SHP77 treated with DMSO at 0.1 percent for 48 hours (cell line): ENCODE results near the gene PNPLA6.
"Not testable (repeated sequence)": the region's sequence is repeated elsewhere in the genome, so short reads cannot be mapped to it uniquely, and the experiment has no call there.

ENCODE experiments used
- DNase-seq: peaks from one replicate; lab custom pipeline; 2025; lab: John Stamatoyannopoulos, UW

PNPLA6 gene

DNA sequence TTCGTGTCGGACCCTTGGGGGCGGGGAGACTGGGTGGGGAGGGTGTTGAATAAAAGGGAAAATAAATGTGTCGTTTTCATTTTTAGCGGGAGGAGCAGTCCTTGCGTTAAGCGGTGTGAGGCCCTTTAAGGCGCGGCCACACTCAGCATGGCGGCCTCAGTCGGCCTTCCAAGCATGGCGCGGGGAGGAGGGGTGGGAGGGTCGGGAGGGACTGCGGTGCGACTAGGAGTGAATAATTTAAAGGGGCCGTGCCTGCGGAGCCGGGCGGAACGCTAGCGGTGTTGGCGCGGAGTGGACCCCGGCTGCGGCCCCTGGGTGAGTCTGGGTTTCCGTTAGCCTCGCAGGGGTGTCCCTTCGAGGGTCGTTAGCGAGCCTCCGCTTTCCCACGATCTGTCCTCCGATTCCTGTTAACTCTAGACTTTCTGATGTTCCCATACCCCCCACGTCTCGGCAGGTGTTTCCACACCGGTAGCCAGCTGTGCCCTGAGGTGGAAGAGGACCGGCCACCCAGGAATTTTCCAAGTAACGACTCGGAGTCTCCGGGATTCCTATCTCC lies 1.5 kb upstream of the PNPLA6 start:
- peak; percentile 27 for DNase-seq

DNA sequence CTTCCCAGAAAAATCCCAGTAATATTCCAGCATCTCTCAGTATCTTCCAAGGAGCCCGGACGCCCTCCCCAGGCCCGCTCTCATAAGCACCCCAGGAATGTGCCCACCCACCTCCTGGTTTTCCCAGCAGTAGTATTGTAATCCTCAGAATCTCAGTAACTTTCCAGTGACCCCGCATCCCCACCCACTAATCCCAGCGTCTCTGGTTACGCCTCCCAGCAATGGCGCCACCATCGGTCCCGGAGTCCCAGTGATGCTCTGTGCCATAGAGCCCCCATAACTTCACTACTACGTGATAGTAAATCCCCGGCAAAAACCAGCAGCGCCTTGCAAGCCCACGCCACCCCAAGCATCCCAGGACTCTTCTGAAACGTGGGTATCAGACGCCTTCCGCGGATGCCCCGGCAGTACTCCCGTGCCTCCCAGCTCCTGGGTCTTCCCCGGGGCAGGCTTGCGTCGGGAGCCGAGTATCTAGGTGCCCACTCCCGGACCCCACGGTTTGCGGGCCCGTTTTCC lies 928 bp upstream of the PNPLA6 start:
- DNase-seq = peak; percentile 11

DNA sequence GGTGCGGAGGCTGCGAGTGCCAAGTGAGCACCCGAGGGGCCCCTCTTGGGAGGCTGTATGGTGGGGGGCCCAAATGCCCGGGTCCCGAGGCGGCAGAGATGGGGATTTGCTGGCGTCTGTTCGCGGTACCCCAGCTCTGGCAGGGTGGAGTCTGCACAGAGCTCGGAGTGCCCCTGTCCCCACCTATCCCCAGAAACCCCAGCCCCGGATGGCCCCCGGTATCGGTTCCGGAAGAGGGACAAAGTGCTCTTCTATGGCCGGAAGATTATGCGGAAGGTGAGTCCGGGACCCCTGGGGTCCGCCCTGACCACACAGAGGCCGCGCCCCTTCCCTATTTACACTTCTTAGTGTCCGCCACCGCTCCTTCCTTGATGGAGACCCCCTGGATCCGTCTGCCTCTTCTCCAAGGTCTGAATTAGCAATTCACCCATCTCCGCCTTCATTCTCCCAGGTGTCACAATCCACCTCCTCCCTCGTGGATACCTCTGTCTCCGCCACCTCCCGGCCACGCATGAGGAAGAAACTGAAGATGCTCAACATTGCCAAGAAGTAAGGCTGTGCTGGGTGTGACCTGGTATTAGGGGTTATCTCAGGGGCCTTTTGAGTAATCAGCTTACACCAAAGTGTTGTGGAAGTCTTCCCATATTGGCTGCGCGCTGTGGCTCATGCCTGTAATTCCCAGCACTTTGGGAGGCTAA lies 630 bp downstream of the PNPLA6 start:
- DNase-seq = no peak

DNA sequence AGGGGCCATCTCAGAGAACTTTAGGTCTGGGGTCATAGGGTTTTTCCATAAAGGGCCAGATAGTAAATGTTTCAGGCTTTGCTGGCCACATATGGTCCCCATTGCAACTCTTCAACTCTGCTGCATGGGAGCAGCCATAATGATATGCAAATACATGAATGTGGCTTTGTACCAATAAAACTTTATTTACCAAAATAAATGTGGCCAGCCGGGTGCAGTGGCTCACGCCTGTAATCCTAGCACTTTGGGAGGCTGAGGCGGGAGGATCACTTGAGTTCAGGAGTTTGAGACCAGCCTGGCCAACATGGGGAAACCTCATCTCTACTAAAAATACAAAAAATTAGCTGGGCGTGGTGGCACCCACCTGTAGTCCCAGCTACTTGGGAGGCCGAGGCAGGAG lies 3.5 kb downstream of the PNPLA6 start:
- DNase-seq = not testable (repeated sequence)

DNA sequence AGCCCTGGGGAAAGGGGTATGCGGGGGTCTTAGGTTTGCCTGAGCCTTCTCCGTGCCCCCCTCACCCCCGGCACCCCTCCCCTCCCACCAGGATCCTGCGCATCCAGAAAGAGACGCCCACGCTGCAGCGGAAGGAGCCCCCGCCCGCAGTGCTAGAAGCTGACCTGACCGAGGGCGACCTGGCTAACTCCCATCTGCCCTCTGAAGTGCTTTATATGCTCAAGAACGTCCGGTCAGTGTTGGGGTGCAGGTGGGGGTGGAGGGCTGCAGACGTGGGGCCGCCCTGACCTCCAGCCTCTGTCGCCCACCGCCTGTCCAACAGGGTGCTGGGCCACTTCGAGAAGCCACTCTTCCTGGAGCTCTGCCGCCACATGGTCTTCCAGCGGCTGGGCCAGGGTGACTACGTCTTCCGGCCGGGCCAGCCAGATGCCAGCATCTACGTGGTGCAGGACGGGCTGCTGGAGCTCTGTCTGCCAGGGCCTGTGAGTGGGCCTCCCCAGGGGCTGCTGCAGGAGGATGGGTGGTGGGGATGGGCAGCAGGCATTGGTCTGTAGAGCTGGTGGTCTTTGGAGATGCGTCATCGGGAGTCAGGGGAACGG lies 4.4 kb downstream of the PNPLA6 start:
- DNase-seq = no peak

DNA sequence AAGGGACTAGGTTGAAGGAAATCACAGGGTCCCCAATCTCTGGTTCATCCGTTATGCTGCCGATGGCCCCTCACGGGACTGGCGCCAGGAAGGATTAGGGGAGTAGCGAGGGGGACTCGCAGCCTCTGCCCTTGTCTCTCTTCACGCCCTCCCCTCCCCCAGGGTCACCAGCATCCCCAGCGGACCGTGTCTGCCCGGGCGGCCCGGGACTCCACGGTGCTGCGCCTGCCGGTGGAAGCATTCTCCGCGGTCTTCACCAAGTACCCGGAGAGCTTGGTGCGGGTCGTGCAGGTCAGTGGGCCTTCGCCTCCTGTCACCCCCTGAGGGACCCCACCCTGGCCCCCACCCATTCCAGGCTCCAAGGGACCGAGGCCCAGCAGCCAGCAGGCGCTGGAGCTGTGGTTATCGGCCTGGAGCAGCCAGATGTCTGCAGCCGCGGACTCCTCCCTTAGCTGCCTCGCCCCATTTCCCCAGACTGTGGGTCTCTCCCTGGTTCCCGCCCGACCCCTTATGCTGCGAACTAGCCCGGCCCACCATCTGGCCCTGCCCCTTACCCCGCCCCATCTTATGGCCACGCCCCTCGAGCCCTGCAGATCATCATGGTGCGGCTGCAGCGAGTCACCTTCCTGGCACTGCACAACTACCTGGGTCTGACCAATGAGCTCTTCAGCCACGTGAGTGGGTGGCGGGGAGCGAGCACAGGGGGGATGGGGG lies 5.4 kb downstream of the PNPLA6 start:
- DNase-seq = no peak

DNA sequence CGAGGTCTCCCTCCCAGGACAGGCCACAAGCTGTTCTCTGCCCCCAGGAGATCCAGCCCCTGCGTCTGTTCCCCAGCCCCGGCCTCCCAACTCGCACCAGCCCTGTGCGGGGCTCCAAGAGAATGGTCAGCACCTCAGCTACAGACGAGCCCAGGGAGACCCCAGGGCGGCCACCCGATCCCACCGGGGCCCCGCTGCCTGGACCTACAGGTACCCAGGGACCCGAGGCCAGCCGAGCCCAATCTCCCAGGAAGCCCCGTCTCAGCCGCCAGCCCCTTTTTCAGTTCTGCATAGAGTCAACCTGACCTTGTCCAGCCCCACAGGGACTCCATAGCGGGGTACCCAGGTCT lies 5.9 kb downstream of the PNPLA6 start:
- DNase-seq = no peak

DNA sequence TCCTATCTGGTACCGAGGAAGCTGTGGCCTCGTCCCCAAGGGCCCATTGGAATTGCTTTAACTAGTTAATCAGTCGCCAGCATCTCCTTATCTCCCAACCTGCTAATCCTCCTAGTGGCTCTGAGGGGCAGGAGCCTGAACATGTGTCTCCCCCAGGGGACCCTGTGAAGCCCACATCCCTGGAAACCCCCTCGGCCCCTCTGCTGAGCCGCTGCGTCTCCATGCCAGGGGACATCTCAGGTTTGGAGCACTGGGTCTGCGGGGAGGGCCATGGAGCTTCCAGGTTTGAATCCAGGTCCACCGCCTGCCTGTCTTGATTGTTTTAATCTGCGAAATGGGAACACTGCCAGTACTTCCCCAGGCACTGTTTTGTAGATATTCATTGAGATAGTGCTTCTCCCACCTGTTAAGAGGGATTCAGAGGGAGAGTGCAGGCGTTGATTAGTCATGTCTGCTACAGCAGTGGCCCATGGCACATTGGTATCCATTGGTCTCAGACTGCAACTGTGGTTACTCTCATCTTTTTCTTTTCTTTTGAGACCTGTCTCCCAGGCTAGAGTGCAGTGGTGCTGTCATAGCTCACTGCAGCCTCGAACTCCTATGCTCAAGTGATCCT lies 6.4 kb downstream of the PNPLA6 start:
- DNase-seq = no peak

DNA sequence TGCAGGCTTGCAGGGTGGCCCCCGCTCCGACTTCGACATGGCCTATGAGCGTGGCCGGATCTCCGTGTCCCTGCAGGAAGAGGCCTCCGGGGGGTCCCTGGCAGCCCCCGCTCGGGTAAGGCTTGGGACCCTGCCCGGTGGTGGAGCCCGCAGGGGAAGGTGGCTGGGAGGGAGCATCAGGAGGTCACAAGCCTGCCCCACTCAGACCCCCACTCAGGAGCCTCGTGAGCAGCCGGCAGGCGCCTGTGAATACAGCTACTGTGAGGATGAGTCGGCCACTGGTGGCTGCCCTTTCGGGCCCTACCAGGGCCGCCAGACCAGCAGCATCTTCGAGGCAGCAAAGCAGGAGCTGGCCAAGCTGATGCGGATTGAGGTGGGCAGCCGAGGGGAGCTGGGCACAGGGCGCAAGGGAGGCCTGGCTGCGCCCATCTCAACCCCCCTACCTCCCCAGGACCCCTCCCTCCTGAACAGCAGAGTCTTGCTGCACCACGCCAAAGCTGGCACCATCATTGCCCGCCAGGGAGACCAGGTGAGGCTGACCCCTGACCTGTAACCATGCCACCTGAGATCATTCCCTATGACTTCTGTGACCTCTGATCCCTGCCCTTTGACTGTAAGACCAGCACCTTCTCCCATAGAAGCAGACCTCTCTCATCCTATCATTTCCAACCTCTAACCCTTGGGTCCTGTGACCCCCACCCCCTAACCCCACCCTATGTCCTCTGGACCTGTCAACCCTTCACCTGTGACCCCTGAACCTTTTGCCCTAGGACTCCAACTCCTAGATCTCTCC lies 7.2 kb downstream of the PNPLA6 start:
- DNase-seq = no peak

DNA sequence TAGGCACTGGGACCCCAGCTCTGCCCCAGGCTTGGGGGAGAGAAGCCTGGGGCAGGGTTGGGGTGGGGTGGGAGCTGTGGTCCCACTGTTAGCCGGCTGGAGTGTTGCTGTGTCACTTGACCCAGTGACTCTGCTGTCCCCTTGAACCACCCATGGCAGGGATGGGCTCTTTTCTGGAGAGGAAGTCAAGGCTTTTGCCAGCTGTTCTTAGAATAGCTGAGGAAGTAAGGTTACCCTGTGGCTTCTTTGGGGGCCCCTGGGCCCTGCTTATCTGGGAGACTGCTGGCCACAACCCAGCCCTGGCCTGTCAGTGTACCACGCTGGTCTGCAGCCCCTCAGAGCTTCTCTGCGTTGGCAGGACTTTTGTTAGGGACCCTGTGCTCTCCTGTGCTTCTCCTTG lies 9.1 kb downstream of the PNPLA6 start:
- DNase-seq = no peak

DNA sequence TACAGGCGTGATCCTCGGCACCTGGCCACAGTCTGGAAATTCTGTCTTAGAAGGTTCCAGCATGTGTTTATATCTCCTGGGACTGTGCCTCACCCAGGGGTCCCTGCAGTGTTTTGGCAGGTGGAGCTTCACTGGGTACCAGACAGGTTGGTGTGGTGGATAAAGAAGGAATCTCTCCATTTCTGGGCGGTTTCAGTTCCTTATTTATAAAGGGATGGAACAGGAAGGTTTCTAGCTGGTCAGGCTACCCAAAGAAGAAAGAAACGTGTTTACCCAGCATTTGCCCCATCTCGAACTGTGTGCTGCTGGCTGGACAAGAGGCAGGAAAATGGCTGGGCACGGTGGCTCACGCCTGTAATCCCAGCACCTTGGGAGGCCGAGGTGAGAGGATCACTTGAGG lies 9.8 kb downstream of the PNPLA6 start:
- DNase-seq = no peak

DNA sequence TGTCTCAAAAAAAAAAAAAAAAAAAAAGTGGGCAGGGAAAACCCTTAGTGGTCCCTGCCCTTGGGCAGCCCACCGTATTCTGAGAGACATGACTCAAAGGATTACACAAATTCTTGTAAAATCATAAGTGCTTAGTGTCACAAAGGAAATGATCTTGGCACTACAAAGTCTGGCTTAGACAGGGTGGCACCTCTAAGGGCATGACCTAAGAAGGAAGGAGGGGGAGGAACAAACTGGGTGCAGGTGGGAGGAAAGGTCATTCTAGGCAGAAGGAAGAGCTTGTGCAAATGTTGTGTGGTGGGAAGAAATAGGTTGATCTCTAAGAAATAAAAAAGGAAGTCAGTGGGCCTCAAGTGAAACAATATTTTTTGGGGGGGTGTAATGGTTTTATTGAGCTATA lies 10.4 kb downstream of the PNPLA6 start:
- no peak for DNase-seq

DNA sequence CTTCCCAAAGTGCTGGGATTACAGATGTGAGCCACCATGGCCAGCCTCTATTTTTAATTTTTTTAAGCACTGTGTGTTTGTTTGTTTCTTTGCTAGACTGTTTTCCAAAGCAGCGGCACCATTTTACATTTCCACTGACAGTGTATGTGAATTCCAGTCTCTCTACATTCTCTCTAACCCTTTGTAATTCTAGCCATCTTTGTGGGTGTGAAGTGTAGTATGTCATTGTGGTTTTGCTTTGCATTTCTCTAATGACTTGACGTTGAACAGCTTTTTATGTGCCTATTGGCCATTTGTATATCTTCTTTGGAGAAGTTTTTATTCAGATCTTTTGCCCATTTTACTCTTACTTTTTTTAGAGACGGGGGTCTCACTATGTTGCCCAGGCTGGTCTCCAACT lies 11.6 kb downstream of the PNPLA6 start:
- DNase-seq = no peak

DNA sequence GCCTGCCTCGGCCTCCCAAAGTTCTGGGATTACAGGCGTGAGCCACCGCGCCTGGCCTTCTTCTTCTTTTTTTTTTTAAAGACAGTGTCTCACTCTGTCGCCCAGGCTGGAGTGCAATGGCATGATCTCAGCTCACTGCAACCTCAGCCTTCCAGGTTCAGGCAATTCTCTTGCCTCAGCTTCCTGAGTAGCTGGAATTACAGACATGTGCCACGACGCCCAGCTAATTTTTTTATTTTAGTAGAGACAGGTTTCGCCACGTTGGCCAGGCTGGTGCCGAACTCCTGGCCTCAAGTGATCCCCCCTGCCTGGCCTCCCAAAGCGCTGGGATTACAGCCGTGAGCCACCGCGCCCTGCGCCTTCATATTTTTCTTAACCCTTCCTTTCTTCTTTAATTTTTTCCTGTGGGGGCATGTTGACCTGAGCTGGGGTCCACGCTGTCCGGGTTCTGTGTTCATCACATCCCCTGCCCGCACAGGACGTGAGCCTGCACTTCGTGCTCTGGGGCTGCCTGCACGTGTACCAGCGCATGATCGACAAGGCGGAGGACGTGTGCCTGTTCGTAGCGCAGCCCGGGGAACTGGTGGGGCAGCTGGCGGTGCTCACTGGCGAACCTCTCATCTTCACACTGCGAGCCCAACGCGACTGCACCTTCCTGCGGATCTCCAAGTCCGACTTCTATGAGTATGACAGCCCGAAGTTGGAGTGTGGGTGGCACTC lies 14.1 kb downstream of the PNPLA6 start:
- no peak for DNase-seq

DNA sequence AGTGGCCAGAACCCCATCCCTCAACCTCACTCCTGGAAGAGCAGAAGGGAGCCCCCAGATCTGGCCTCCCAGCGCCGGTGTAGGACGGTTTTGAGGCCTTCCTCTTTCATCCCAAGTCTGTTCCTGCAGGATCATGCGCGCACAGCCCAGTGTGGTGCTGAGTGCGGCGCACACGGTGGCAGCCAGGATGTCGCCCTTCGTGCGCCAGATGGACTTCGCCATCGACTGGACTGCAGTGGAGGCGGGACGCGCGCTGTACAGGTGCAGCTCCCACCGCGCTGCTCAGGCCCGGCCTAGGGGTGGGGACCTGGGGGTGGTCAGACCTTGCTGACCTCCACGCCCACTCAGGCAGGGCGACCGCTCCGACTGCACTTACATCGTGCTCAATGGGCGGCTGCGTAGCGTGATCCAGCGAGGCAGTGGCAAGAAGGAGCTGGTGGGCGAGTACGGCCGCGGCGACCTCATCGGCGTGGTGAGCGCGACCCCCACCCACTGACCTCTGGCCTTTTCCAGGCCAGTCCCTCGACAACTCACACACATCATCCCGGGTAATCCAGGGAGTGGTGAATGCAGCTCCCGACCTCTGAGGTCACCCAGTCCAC lies 14.8 kb downstream of the PNPLA6 start:
- no peak for DNase-seq

DNA sequence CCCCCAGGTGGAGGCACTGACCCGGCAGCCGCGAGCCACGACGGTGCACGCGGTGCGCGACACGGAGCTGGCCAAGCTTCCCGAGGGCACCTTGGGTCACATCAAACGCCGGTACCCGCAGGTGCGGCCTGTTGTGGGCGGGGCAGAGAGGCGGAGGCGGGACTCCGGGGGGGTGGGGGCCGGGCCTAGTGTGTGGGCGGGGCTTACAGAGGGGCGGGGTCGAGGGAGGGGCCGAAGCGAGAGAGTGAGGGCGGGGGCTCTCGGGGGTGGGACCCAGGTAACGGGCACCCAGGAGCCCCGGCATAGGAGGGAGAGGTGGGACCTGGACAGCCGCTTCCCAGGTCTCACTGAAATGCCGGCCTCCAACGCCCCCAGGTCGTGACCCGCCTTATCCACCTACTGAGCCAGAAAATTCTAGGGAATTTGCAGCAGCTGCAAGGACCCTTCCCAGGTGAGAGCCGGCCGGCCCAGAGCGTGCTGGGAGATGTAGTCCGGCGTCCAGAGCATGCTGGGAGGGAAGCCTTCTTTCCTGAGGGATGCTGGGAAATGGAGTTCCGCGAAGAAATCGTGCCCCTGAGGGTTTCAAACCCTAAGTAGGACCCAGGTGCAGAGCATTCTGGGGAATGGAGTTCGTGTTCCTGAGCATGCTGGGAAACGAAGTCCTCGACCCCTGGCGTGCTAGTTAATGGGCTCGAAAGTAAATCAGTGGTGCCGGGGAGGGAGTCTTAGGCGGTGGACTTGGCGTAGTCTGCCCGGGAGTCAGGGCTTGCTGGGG lies 15.7 kb downstream of the PNPLA6 start:
- DNase-seq = no peak

DNA sequence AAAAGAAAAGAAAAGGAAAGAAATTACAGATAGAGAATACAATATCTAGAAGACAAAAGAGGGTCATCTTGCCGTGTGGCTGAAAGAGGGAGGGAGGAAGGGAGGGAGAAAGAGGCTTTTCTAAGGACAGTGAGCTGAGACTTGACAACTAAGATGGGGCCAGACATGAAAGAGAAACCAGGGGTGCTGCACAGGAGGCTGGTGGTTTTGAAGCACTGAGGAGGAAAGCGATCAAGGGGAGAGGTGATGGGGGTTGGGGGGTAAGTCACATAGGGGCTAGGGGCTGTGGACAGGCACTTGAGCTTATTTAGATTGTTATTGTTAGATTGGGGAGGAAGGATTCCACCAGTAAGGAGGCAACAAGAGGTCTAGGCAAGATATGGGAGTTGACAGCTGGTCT lies 17.3 kb downstream of the PNPLA6 start:
- DNase-seq = no peak

DNA sequence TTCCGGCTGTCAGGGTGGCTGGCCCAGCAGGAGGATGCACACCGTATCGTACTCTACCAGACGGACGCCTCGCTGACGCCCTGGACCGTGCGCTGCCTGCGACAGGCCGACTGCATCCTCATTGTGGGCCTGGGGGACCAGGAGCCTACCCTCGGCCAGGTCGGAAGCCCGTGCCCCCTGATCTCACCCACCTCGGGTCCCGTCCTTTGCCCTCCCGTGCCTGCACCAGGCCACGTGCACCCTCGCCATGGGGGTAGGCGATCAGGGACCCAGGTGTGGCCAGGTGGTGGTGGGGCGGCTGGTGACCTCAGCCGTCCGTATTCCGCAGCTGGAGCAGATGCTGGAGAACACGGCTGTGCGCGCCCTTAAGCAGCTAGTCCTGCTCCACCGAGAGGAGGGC lies 19.0 kb downstream of the PNPLA6 start:
- DNase-seq = no peak

DNA sequence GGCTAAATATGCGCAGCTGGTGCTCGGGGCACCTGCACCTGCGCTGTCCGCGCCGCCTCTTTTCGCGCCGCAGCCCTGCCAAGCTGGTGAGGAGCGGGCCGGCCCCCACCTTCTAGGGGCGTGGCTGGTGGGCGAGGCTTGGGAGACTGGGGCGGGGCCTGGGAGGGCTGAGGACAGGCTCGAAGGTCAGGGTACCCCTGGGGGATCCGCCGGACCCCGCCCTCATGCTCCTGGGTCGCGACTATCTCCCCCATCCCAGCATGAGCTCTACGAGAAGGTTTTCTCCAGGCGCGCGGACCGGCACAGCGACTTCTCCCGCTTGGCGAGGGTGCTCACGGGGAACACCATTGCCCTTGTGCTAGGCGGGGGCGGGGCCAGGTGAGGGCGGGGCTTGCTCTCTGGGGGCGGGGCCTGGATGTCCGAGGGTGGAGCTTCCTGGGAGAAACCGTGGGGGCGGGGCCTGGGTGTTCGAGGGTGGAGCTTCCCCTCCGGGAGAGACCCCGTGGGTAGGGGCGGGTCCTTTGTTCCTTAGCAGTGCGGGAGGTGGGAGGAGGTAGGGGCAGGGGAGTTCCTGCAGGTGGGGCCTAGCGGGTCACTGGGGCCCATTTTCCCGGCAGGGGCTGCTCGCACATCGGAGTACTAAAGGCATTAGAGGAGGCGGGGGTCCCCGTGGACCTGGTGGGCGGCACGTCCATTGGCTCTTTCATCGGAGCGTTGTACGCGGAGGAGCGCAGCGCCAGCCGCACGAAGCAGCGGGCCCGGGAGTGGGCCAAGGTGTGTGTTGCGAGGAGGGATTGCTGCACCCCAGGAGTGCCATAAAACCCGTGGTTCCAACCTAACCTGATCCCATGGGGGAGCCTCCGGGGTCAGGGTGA lies 19.7 kb downstream of the PNPLA6 start:
- DNase-seq = no peak
